ENCODE results near the gene CCDC158.

The CCDC158 gene

DNA sequence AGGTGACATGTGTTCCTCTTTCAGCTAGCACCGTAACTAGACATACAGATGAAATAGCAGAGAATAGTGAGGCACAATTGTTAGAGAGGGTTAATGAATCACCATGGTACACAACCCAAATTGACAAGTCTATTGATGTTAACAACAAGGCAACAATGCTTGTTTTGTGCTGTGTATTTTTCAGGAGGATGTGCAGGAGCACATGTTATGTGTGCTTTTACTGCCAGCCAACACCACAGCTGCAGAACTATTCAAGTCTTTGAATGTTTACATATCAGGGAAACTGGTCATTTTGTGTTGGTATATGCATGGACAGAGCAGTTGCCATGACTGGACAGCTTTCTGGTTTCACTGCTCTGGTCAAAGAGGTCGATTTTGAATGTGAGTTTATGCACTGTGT is 81.6 kb downstream of the CCDC158 start:
- DNase-seq = no peak
- TF ChIP-seq, protein P1, sequence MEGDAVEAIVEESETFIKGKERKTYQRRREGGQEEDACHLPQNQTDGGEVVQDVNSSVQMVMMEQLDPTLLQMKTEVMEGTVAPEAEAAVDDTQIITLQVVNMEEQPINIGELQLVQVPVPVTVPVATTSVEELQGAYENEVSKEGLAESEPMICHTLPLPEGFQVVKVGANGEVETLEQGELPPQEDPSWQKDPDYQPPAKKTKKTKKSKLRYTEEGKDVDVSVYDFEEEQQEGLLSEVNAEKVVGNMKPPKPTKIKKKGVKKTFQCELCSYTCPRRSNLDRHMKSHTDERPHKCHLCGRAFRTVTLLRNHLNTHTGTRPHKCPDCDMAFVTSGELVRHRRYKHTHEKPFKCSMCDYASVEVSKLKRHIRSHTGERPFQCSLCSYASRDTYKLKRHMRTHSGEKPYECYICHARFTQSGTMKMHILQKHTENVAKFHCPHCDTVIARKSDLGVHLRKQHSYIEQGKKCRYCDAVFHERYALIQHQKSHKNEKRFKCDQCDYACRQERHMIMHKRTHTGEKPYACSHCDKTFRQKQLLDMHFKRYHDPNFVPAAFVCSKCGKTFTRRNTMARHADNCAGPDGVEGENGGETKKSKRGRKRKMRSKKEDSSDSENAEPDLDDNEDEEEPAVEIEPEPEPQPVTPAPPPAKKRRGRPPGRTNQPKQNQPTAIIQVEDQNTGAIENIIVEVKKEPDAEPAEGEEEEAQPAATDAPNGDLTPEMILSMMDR (IDR thresholded peaks at IDR 0.05) = no peak
- no peaks in the 10 kb centered on the region for H3K27me3 ChIP-seq
- no peaks in the 10 kb centered on the region for H3K36me3 ChIP-seq
- no peak overlapping the region for H3K4me3 ChIP-seq
- H3K27ac ChIP-seq = no peak overlapping the region
- H3K4me1 ChIP-seq = peaks cover 0 to 13% (median 2%) of the 10 kb centered on the region in 4 donors
- intact Hi-C loops (cut with DNase I; ENCODE audit: low total_unique reads) = no loop called here
- H3K9me3 ChIP-seq = no peaks in the 10 kb centered on the region

DNA sequence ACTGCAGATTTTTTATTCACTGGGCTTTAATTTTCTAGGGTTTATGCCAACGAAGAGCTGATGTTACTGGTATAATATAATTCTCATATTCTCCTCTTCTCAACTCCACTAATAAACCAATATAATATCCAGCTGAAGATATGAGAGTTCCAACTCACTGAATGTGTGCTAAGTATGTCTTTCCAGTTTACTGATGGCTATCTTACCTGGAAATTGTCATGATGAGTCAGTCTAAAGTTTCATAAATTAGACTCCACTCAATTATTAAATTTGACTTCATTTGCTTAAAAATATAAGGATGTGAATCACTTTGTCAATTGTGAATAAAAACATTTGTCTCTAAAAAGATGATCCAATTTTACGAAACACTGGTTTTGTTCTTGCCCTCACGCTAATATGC is 86.1 kb downstream of the CCDC158 start:
- TF ChIP-seq, protein P1 (IDR thresholded peaks at IDR 0.05) = no peak
- Histone ChIP-seq H3K9me3 (no peaks in the 10 kb centered on the region), H3K27me3 (no peaks in the 10 kb centered on the region), H3K36me3 (no peaks in the 10 kb centered on the region), H3K4me1 (no peaks in the 10 kb centered on the region), H3K27ac (no peak overlapping the region), H3K4me3 (no peak overlapping the region)
- no peak for DNase-seq
- intact Hi-C loops (cut with DNase I; ENCODE audit: low total_unique reads) = no loop called here

DNA sequence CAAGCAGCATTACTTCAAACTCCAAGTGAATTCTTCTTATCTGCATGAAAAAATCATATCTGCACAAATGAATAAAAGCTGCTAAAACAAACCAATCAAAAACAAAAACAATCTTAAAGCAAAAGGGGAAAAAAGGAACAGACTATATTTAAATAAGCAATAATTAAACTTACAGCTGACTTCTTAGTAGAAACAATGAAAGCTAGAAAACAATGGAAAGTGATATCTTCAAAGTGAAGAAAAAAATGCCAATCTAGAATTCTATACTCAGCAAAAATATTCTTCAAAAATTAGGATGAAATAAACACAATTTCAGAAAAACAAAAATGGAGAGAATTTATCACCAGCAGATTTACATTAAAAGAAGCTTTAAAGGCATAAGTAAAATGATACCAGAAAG is 94.4 kb downstream of the CCDC158 start:
- Histone ChIP-seq H3K4me3 (no peak overlapping the region), H3K36me3 (peaks cover 0 to 6% (median 0%) of the 10 kb centered on the region in 3 donors), H3K4me1 (no peaks in the 10 kb centered on the region), H3K27me3 (no peaks in the 10 kb centered on the region), H3K27ac (no peak overlapping the region), H3K9me3 (peaks cover 2 to 18% (median 10%) of the 10 kb centered on the region in 3 donors)
- DNase-seq = no peak
- intact Hi-C loops (cut with DNase I; ENCODE audit: low total_unique reads) = loop anchor here (5.0 kb wide), 1 partner anchor 916 kb away; no protein-coding TSS in a partner anchor
- TF ChIP-seq, protein P1 (IDR thresholded peaks at IDR 0.05) = no peak

DNA sequence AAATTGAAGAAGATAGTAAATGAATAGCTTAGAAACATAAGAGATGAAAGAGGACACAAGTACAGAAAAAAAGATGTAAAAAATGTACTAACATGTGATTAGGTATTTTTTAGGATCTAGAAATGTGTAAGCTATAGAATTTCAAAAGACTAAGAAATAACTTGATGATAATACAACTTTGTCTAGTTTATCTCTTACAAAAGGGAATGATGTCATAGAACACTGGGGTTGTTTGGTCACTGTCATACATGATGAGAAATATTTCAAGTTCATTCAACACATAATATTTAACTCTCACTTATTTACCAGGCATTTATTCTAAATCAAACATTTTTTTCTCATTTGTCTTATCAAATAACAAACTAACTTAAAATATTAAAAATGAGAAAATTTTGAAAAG is 95.9 kb downstream of the CCDC158 start:
- Histone ChIP-seq H3K27me3 (no peaks in the 10 kb centered on the region), H3K27ac (no peak overlapping the region), H3K4me1 (no peaks in the 10 kb centered on the region), H3K36me3 (peaks cover 0 to 6% (median 0%) of the 10 kb centered on the region in 3 donors), H3K9me3 (peaks cover 2 to 23% (median 10%) of the 10 kb centered on the region in 3 donors), H3K4me3 (no peak overlapping the region)
- no peak for DNase-seq
- TF ChIP-seq, protein P1 (IDR thresholded peaks at IDR 0.05) = no peak
- intact Hi-C loops (cut with DNase I; ENCODE audit: low total_unique reads) = loop anchor here (5.0 kb wide), 1 partner anchor 917 kb away; no protein-coding TSS in a partner anchor

DNA sequence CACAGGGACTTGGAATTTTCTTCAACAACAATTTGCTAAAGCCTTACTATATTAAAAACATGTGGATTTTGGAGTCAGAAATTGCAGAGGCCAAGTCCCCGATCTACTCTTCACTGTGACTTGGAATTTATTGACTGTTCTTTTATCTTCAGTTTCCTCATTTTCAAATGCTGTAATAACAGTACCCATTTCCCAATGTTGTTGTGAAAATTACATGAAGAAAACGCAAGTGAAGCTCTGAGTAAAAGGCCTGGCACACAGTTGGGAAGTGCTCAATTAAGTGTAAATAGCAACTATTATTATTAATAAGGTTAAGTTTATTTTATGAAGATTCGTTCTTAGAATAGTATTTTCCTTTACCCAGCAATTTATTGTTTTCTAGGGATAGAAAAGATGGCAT is 98.7 kb downstream of the CCDC158 start:
- H3K27me3 ChIP-seq = no peaks in the 10 kb centered on the region
- H3K27ac ChIP-seq = no peak overlapping the region
- peaks cover 2 to 20% (median 10%) of the 10 kb centered on the region in 3 donors for H3K9me3 ChIP-seq
- DNase-seq = no peak
- intact Hi-C loops (cut with DNase I; ENCODE audit: low total_unique reads) = no loop called here
- H3K4me3 ChIP-seq = no peak overlapping the region
- peaks cover 0 to 5% (median 0%) of the 10 kb centered on the region in 3 donors for H3K36me3 ChIP-seq
- no peaks in the 10 kb centered on the region for H3K4me1 ChIP-seq
- TF ChIP-seq, protein P1 (IDR thresholded peaks at IDR 0.05) = no peak

DNA sequence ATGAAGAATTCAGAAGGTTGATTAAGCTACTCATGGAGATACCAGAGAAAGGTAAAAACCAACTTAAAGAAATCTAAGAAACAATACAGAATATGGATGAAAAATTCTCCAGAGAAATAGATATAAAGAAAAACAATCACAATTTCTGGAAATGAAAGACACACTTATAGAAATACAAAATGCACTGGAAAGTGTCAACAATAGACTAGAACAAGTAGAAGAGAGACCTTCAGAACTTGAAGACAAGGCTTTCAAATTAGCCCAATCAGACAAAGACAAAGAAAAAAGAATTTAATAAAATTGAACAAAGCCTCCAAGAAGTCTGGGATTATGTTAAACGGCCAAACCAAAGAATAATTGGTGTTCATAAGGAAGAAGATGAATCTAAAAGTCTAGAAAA is 104.8 kb downstream of the CCDC158 start:
- no peak for DNase-seq
- H3K27ac ChIP-seq = no peak overlapping the region
- no peak overlapping the region for H3K4me3 ChIP-seq
- H3K9me3 ChIP-seq = peaks cover 0 to 11% (median 6%) of the 10 kb centered on the region in 3 donors
- no peaks in the 10 kb centered on the region for H3K4me1 ChIP-seq
- H3K36me3 ChIP-seq = peaks cover 0 to 5% (median 0%) of the 10 kb centered on the region in 3 donors
- intact Hi-C loops (cut with DNase I; ENCODE audit: low total_unique reads) = no loop called here
- no peaks in the 10 kb centered on the region for H3K27me3 ChIP-seq
- TF ChIP-seq, protein P1 (IDR thresholded peaks at IDR 0.05) = no peak
